ENCODE data around the gene ALMS1.

DNA sequence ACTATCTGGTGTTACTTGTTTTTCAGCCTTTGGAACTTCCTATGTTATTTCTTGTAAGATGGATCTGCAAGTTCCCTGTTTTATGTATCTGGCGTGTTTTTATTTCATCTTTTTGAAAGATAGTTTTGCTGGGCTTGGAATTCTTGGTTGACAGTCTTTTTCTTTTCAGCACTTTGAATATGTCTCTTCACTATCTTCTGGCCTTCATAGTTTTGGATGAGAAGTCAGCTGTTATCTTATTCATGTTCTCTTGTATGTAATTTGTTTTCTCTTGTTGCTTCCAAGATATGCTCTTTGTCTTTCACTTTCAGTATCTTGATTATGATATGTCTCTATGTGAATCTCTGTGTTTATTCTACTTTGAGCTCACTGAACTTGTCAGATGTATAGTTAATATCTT, 50.4 kb downstream of the ALMS1 start:
- TF ChIP-seq POLR2AphosphoS5 (IDR thresholded peaks at IDR 0.05) (no peak), POLR2A (IDR thresholded peaks at IDR 0.05) (no peak), CTCF (IDR thresholded peaks at IDR 0.05) (no peak), EP300 (IDR thresholded peaks at IDR 0.05) (no peak)
